Eye (tissue), 1 donor: ENCODE measurements around the gene ITM2C.

Experiments
- DNase-seq: peaks from one replicate; pipeline ENCODE4 v3.0.0-alpha.2; 2015

Gene ITM2C

DNA sequence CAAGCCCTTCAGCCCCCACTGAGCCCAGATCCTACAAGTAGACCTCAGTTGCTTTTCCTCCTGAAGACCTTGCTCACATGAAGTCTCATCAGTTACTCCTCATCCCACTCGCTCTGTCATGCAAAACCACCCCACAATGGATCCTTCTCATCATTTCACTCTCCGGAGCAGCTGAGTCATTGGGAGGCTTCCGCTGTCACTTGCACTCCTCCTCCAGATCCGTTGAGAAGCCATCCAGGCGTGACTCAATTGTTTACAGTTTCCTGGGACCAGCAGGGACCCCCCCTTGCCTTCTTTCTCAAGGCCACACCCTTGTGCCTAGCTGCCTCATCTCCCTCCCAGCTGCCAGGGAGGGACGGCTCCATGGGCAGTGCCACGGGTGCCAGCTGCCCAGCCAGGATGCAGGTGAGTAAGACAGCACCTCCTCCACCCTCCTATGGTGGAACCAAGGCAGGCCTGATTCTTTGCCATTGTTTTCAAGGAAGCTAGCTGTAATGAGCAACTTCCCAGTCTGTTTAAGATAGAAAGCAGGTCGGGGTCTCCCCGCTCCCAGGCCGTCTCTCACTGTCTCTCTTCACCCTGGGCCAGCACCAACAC, 44.0 kb downstream of the ITM2C start:
- peak; percentile 87 for DNase-seq

DNA sequence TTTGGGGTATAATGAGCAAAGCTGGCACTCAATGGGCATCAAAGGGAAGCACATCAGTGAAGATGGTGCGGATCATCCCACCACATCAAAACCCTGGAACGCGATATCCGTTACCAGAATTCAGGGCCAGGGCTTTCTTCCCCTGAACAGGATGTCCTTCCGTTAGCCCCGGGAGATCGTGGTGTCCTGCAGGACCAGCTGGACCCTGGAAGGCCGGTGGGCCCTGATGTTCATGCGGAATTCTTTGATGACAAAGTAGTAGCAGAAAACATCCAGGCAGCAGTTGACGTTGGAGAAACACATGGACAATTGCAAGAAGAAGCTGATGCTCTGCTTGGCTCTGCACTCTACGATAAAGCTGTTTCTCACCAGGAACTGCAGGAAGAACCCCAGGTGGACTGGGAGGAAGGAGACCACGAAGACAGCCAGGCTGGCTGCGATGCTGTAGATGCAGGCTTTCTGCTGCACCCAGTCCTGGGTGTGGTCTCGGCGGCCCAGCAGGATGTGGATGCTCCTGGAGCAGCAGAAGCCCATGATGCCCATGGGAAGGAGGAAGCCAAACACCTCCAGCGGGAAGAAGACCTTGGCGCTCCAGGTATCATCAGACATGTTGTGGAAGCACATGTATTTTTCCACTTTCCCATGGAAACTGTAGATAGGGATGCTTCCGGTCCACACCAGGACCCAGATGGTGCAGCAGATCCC, 45.3 kb downstream of the ITM2C start:
- no peak for DNase-seq

DNA sequence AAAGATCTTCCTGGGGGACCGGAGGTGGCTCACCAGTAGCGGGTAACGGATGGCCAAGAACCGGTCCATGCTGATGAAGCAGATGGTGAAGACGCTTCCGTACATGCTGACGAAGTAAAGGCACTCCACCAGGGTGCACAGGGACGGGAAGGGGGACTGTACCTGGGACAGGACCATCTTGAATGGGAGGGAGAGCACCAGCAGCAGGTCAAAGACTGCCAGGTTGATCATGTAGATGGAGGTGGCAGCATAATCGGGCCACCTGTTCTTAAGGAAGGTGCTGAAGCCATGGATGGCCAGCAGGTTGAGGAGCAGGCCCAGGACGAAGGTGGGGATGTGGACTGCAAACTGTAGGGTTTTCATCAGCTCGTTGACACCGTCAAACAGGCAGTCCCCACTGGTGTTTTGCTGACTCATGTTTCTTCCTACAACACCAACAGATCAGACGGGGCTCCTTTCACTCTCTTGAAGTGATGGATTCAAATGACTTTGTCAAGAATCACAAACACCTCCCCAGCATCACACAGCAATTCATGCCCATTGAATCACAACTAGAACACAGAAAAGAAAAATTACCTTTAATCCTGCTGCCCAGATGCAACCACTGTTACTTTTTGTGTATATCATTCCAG, 45.9 kb downstream of the ITM2C start:
- DNase-seq = no peak

DNA sequence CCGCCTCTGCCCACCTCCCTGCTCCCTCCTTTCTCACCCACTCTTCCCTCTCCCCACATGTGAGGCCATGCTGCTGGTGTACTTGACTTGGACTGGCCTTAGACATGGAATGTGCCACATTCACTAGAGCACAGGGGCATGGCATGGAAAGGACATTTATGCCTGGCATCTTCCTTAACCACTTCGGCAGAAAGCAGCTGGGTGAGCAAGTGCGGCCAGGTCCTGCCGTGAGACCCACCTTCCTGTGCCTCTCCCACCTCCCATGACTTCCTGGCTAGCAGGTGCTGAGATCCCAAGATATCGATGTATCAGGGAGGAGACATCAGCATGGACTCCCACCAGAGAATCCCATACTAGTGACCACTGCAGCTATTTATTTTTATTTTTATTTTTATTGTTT, 47.3 kb downstream of the ITM2C start:
- no peak for DNase-seq

DNA sequence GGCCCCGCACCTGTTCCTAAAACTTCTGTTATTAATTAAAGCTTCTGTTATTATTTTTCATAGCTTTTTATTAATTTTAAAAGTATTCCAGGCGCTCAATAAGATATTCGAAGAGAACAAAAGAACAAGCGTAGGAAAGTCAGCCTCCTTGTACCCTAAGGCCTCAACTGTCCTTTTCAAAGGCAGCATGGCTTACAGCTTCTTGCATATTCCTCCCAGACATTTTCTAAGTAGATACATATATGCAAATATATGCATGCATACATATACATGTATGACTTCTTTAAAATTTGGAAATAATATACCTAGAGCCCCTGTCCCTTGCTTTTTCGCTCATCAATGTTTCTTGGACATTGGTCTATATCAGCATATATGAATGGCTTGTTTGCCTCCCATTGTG, 48.0 kb downstream of the ITM2C start:
- DNase-seq = no peak

DNA sequence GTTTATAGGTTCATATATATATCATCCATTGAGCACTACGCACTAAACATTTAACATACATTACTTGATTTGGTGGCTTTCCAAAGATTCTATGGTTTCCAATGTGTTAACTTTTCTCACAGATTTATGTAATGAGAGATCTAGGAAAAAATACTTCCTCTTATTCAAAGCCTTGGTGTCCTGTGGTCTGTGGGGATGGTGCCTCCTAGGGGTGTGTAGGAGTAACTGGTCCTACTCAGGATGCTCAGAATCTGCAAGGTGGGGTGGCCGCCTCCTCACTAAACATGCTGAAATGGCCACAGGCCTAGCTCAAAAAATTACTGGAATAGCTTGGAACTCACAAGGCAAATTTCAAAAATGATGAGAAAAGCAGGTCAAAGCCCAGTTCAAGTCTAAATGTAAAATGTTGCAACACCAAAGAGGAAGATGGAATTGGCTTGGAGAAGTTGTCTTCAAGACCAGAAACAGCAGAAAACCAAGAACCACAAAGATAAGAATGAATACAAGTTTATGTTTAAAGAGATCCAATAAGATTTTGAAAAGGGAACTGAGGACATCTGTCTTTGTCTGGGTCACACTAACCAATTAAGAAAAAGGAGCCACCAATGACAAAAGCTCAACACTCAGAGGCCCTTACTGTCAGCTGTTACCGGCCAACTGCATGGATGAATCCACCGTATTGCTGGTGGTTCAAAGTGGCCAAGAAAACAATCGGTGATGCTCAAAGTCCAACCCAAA, 48.8 kb downstream of the ITM2C start:
- peak; percentile 56 for DNase-seq

DNA sequence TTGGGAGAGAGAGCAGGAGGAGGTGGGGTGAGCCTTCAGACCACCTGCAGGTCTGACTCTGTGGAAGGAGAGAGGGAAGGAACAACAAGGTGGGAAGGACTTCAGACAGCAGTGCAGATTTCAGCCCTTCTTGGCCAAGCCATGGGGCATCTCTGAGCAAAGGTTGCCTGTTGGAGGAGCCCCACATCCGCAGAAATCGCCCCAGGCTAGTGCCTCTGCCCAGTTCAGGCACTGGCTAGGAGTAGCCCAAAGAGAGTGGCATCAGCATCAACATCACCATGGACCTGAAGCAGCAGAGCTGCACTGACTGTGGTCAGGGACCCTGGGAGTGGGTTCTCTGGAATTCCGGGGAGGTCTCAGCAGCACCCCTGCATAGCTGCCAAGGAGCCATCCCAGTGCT, 50.1 kb downstream of the ITM2C start:
- no peak for DNase-seq

DNA sequence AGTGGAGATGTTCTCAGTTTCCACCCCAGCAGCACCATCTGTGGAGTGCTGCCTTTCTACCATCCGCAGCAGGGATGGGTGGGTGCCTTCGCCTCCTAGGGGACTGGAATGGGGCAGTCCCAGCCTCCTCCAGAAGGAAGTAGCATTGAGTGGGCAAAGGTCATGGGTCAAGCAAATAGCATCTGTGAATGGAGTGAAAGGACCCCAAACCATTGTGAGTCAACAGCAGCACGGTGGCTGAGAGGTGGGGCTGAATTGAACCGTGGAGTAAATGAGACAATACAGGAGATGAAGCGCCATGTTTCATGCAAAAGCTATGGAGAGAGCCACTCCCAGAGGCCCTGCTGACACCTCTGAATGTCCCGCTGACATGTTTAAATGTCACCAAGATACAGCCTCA, 50.6 kb downstream of the ITM2C start:
- no peak for DNase-seq

DNA sequence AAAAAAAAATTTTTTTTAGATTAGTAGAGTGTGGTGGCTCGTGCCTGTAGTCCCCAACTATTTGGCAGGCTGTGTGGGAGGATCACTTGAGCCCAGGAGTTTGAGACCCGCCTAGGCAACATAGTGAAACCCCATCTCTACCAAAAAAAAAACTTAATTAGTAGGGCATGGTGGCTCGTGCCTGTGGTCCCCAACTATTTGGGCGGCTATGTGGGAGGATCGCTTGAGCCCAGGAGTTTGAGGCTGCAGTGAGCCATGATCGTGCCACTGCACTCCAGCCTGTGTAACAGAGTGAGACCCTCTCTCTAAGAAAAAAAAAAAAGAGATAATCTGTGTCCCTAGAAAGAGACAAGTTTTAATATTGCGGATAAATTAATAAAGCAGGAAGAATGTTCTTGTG, 51.5 kb downstream of the ITM2C start:
- no peak for DNase-seq

DNA sequence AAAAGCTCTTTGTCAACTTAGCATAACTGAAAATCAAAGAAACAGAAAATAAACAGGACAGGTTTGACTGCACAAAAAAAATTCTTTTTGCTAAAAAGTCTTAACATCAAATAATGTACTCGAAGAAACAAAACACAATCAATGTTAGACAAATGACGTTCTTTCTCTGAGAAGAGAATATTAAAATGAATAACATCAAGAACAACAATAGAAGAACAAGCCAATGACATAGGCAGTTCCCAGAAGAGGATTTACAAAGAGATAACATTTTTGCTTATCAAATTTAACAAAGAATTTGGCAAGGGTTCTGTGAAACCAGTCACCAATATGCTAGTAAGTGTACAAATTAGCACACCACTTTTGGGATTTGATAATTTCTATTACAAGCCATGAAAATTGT, 54.5 kb downstream of the ITM2C start:
- no peak for DNase-seq

DNA sequence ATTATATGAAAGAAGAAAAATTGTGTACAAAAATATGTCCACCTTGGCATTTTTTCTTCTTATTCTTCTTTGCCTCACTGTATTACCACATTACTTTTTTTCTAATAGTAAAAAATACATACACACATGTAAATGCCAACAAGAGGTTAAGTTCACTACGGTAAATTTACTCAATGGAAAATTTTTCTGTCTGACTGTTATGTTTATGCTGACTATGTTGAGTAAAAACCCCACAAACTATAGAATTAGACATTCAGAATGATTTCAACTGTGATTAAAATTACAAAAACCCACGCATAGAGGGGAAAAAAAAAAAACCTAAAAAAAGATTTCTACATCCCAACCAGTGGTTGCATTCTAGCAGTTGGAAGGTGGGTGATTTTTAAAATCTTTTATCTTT, 54.9 kb downstream of the ITM2C start:
- DNase-seq = no peak

DNA sequence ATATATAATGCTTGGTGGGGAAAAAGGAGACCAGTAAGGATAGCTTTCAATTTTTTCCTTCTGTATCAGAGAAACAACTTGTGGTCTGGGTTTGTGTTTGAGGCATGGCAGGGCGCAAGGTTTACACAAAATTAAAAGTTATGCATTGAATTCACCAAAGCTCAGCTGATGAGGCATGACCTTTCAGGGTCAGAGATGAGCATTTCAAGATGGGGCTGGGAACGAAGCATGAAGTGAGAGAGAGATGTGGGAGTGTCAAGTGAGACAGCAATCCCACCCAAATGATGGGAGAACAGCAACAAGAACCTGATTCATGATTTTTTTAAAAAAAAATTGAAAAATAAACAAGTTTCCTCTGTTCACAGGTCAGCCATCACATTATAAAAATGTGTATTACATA, 55.4 kb downstream of the ITM2C start:
- no peak for DNase-seq

DNA sequence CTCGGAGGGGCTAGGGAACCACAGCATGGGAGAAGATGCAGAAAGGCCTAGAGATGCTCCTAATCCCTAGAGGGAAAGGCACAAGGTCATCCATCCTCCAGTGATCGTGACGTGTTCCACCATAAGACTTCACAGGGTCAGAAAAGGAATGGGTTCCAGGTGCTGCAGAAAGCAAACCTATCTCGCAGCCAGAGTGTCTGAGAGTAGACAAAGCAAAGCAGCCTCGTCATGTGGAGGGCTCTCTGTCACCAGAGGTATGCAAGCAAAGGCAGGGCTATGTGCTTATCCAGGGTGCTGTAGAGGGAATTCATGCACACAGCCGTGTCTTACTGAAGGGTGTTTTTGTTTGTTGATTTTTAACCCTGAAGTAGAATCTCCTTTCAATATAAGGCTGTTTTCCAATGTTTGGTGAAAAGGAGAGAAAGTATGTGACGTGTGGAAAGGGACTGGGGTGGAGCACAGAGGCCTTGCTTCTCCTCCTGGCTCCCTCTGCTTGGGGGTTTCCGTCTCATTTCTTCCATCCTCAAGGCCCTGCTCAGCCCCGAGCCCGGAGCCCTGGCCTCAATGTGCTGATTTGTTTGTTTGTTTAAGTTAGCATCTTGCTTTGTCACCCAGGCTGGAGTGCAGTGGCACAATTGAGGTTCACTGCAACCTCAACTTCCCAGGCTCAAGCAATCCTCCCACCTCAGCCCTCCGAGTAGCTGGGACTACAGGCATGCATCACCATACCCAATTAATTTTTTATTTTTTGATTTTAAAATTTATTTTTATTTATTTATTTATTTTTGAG, 57.3 kb downstream of the ITM2C start:
- DNase-seq = no peak

DNA sequence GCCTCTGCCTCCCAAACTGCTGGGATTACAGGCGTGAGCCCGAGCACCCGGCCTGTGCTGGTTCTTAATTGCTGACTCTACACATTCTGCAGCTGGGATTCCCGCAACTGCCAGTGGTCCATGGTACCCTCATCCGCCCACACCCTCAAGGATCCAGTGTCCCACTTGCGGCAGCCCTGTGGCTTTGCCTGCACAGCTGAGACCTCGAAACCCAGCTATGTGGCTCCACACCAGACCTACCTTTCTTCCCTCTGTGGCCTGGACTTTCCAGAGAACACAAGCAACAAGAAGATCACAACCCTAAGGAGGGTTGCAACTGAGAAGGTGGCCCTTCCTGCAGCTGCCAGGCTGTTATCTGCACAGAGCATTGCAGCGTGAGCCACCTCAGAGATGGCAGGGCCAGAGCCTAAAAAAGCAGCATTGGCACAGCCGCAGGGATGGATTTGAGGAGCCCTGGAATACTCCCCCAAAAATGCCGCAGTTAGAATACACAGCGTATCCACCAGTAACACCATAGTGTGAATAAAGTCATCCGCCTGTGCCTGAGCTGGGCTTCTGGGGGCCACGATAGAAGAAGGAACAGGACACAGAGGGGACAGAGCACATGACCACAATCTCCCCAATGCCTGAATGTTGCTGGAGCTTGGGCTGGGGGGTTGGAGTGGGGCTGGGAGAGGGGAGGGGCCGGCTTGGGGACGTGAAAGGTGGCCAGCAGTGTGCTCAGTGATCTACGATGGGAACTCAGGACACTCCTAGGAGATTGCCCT, 58.4 kb downstream of the ITM2C start:
- DNase-seq = no peak

DNA sequence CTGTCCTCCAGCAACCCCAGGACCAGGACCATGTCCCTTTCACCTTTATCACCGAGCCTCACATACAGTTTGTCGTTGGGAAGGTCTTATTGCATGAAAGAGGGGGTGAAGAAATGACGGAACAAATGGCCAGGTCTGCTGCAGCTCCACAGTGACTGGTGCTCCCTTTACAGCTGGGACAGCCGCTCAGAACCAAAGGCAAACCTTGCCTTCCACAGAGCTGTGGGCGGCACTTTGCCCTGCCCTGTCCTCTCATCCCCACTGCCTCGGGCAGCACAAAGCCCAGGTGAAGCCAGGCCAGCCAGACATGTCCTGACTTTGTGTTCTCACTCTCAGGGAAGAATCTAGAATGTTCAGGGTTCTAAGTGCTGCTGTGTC, 59.3 kb downstream of the ITM2C start:
- DNase-seq = no peak

DNA sequence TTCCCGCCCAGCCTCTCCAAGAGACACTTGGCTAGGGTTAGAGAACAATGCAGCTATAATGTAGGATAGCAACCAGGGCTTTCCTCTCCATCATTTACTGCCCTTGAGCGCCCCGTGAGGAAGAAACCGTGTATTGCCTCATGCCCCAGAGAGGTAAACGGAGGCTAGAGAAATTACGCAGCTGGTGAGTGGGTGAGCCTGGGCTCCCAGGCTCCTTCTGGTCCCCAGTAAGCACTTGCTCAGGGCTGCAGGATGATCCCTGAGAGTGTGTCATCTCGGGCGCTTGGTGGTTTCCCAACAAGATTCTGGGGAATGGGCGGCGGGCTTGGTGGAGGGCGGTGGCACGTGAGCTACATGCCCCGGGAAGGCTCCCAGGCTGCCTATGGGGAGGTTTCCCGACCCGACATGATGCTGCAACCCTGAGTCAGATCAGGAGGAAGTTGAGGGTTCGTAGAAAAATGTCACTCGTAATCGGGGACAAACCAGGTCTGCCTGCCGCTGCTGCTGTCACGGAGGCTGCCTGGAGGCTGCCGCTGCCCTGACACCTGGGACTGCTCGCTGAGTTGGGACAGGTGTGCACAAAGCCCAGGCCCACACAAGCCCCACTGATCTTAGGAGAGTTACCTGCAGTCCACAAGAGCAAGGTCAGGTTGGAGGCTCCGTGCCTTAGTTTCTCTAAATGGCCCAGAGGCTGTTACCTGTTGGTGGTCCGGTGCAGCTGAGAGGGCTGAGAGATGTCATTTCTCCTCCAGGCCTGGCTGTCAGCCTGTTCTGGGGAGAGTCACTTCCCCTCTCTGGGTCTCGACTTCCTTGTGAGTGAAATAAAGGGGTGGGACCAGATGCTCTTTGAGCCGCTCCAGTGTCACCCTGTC, 60.0 kb downstream of the ITM2C start, which contains the start of gene GPR55:
Gene GPR55 (minus strand): TSS at position 773 of the 872 bp plus-strand sequence. CDS start 14,280 bp downstream, outside the sequence.
- peak; percentile 30 for DNase-seq

DNA sequence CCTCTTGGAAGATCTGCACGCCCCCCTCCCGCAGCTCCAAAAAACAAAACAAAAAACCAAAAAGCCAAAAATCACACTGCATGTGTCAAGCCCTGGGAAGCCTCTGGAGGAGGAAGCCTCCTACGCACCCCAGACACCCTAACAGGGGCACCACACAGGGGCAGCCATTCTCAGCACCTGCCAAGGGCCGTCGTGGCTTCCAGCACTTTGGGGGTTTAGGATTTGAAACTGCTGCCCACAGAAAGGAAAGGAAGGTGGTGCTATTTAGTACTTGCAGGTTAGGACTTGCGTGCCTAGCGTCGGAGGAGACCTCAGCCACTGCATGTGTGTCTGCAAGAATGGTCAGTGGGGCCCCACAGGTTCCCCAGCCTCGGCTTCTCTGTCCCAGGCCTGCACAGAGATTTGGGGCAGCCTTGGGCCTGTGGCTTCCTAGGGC, 60.7 kb downstream of the ITM2C start:
- DNase-seq = no peak

DNA sequence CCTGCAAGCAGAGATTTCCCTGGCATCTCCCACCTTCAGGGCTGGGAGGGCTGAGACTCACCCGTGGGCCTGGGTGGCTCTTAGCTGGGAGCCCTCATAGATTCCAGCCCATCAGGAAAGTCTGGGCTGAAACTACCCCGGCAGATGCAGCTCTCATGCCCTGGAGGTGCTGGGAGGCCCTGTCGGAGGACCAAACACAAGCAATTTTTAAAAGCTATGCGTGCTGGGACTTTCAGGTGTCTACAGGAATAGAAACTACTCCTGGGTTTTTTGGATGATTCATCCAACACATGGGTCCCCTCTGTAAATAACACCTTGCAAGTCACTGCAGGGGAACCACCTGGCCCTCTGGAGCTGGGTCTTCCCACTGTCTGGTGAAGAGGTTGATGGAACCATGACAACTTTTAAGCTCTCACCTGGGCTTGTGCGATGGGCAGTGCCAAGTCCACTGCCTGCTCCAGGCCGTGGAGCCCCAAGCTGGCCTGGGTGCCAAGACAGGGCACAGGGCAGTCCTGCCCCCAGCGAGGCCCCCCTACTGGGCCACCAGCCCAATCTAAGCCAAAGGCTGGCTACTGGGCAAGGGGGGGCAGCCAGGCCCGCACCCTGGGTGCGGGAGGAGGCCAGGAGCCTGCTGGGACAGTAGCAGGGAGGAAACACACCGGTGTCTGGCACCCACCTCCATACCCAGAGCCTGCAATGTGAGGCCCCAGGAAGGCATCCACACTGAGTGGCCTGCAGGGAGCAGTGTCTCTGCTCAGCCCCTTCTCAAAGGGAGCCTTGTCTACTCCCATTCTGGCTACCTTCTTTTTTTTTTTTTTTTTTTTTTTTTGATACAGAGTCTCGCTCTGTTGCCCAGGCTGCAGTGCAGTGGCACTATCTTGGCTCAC, 61.4 kb downstream of the ITM2C start:
- DNase-seq = no peak

DNA sequence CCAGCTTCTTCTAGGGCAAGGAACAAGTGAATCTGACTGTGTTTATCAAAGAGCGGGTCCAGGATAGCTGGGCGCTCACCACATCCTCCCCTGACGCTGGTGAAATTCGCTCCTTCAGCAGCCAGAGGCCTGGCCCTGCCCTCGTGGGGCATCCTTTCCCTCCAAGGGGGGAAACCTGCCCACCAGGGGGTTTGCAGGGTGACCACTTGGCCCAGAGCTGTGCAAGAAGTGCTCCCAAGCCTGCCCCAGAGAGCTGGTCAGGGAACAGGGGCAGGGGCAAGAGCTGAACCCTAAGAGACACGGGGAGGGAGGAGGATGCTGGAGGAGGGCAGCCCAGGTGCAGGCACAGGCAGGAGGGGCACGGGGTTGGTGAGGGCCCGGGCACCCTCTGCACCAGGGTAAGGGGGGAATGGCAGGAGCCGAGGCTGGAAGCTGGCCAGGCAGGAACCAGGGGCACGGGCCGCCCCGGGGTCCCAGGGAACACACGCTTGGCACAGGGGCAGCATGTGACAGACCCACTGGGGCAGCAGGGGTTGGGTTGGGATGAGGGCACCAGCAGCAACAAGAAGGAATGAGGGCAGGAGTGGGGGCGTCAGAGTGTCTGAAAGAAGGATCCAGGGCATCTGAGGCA, 63.1 kb downstream of the ITM2C start:
- no peak for DNase-seq
